ENCODE data around the gene AMOTL2. TPM values are rescaled to one million over a fixed set of nuclear protein-coding genes. Genes with fewer than 3 reads are reported as not detected.
A peak's percentile ranks its signal among the peaks of the same experiment; 100 is the strongest.

Gene AMOTL2
- total and polyA plus RNA-seq, 2 experiments from 2014 or later = 156 to 347 TPM

DNA sequence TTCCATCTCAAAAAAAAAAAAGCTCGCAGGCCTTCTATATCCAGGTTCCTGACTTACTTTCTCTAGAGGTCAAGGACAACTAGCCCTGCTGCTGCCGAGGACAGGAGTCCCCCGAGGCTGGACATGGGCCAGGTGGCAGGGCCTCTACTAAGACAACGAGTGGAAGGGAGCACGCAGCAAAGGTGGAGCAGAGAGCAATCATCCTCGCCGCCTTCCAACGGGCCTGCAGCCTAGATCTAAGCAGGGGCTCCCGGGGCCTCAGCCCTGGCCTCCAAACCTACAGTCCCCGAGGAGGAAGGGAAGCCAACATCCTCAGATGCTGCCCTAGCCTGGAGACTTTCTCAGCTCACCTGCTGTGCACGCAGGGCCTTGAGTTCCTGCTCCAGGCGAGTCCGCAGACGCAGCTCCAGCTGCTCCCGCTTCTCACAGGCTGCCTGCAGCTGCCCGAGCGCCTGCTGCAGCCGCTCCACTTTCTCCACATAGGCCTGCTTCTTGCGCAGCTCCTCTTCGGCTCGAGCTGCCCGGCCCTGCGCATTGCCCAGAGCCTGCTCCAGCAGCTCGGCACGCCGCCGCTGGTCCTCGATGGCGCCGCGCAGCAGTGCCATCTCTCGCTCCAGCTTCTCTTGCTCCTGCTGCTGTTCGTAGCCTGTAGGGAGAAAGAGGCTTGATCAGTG, 12.9 kb downstream of the AMOTL2 start:
- TF ChIP-seq EZH2phosphoT487 (IDR thresholded peaks at IDR 0.05; ENCODE audit: insufficient read depth, low read depth) (no peak), EZH2 (IDR thresholded peaks at IDR 0.05; ENCODE audit: insufficient read depth, poor library complexity, severe bottlenecking) (no peak)
- no peaks in the 10 kb centered on the region for H3K9me2 ChIP-seq (ENCODE audit: insufficient read depth)
- peak overlapping the region; percentile 92 for H3K27ac ChIP-seq
- H3K27me3 ChIP-seq (replicated peaks; ENCODE audit: insufficient read depth) = no peaks in the 10 kb centered on the region
- H3K4me3 ChIP-seq = no peak overlapping the region
- H4K20me1 ChIP-seq (ENCODE audit: insufficient read depth) = no peaks in the 10 kb centered on the region
- peak overlapping the region; percentile 83 for H3K9ac ChIP-seq
- H3F3A ChIP-seq (ENCODE audit: insufficient read depth) = peaks cover 95% of the 10 kb centered on the region
- peaks cover 59% of the 10 kb centered on the region for H3K79me2 ChIP-seq (ENCODE audit: insufficient read depth)
- H3K9me3 ChIP-seq (ENCODE audit: low read depth) = no peaks in the 10 kb centered on the region
- peak; percentile 20 for DNase-seq
- in situ Hi-C loops (cut with MboI) = loop anchor here (5.0 kb wide), 1 partner anchor 111 kb away; no protein-coding TSS in a partner anchor
- no peak overlapping the region for H3K4me2 ChIP-seq (ENCODE audit: unreplicated experiment)
- H3K4me1 ChIP-seq (ENCODE audit: insufficient read depth) = peaks cover 96% of the 10 kb centered on the region
- peaks cover 87% of the 10 kb centered on the region for H3K36me3 ChIP-seq (ENCODE audit: low read depth)
- H2AFZ ChIP-seq = no peak overlapping the region
- WGBS, 2 experiments (ENCODE audit: low coverage in 1 of 2, low lambda C conversion rate in 2 of 2, missing lambda C conversion rate in 2 of 2) = 90 to 94% methylated on average over 33 of the region's 33 CpGs

DNA sequence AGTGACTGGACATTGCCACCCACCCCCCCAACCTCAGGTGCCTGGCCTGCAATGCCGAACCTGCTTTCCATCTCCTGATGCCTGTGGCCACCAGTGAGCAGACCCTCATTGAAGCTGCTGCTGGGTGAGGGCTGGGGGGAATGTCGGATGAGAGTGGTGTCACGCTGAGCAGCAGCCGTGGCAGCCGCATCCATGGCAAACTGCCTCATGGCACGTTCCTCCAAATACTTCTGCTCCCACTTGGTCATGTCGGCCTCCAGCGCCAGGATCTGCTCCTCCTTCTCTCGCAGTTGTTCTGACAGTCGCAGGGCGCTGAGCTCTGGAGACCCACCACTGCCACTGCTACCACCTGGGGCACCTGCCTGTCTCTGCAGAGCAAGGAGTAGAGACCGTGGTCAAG, 14.2 kb downstream of the AMOTL2 start:
- Histone ChIP-seq H2AFZ (no peak overlapping the region), H3K27me3 (replicated peaks; ENCODE audit: insufficient read depth) (no peaks in the 10 kb centered on the region), H3K79me2 (ENCODE audit: insufficient read depth) (peaks cover 69% of the 10 kb centered on the region), H3K36me3 (ENCODE audit: low read depth) (peaks cover 89% of the 10 kb centered on the region), H3F3A (ENCODE audit: insufficient read depth) (peaks cover 95% of the 10 kb centered on the region), H3K9ac (peak overlapping the region; percentile 83), H4K20me1 (ENCODE audit: insufficient read depth) (no peaks in the 10 kb centered on the region), H3K4me1 (ENCODE audit: insufficient read depth) (peaks cover 96% of the 10 kb centered on the region), H3K4me3 (no peak overlapping the region), H3K4me2 (ENCODE audit: unreplicated experiment) (peak overlapping the region; percentile 65), H3K27ac (peak overlapping the region; percentile 92), H3K9me3 (ENCODE audit: low read depth) (no peaks in the 10 kb centered on the region), H3K9me2 (ENCODE audit: insufficient read depth) (no peaks in the 10 kb centered on the region)
- in situ Hi-C loops (cut with MboI) = loop anchor here (5.0 kb wide), 1 partner anchor 112 kb away; no protein-coding TSS in a partner anchor
- TF ChIP-seq EZH2phosphoT487 (IDR thresholded peaks at IDR 0.05; ENCODE audit: insufficient read depth, low read depth) (no peak), EZH2 (IDR thresholded peaks at IDR 0.05; ENCODE audit: insufficient read depth, poor library complexity, severe bottlenecking) (no peak)
- peak; percentile 61 for DNase-seq
- WGBS, 2 experiments (ENCODE audit: low coverage in 1 of 2, low lambda C conversion rate in 2 of 2, missing lambda C conversion rate in 2 of 2) = 28 to 34% methylated on average over 12 of the region's 12 CpGs

DNA sequence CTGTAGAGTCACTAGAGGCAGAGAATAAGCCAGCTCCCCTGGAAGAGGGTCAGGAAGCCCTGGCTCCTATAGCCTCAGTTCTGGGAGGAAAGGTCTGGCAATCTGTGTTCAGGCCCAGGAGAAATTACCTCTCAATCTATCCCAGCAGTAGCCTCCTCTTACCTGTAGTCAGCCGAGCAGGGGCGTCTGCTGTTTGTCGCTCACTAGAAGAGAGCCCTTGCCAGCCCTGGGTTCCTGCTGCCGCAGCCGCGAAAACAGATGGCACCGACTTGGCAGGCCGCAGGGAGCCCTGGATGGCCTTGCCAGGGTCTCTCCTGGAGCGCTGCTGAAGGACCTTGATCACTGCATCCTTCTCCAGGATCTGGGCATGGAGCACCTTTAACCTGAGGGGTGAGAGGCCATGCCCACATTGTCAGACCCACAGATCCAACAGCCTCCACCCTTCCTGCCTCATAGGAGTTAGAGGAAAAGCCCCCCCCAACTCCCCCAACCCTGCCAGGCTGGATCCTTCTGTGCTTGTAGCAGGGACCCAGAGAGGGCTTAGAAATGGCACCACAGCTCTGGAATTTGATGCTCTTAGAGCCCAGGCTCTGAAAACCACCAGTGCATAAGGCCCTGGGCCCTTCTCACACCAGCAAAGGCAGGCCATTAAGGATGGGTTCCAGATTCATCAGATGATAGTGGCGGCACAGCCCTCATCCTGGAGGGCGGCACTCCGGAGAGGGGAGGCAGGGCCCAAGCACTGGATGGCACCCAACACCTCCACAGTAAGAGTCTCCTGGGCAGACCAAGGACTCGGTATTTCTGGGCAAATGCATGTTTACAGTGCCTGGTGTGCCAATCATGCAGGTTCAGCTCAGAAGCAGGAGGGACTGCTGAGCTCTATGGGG, 14.9 kb downstream of the AMOTL2 start:
- in situ Hi-C loops (cut with MboI) = loop anchor here (5.0 kb wide), 1 partner anchor 113 kb away; no protein-coding TSS in a partner anchor
- Histone ChIP-seq H3K9me3 (ENCODE audit: low read depth) (no peaks in the 10 kb centered on the region), H4K20me1 (ENCODE audit: insufficient read depth) (no peaks in the 10 kb centered on the region), H3K79me2 (ENCODE audit: insufficient read depth) (peaks cover 69% of the 10 kb centered on the region), H3K9me2 (ENCODE audit: insufficient read depth) (no peaks in the 10 kb centered on the region), H3K27me3 (replicated peaks; ENCODE audit: insufficient read depth) (no peaks in the 10 kb centered on the region), H3K4me2 (ENCODE audit: unreplicated experiment) (peak overlapping the region; percentile 65), H3K4me3 (no peak overlapping the region), H2AFZ (no peak overlapping the region), H3K36me3 (ENCODE audit: low read depth) (peaks cover 92% of the 10 kb centered on the region), H3K27ac (peak overlapping the region; percentile 92), H3F3A (ENCODE audit: insufficient read depth) (peaks cover 95% of the 10 kb centered on the region), H3K9ac (peak overlapping the region; percentile 83), H3K4me1 (ENCODE audit: insufficient read depth) (peaks cover 90% of the 10 kb centered on the region)
- no peak for TF ChIP-seq EZH2 (IDR thresholded peaks at IDR 0.05; ENCODE audit: insufficient read depth, poor library complexity, severe bottlenecking)
- TF ChIP-seq EZH2phosphoT487 (IDR thresholded peaks at IDR 0.05; ENCODE audit: insufficient read depth, low read depth) = no peak
- DNase-seq = peak; percentile 50
- 57 to 65% methylated on average over 13 of the region's 13 CpGs for WGBS, 2 experiments (ENCODE audit: low coverage in 1 of 2, low lambda C conversion rate in 2 of 2, missing lambda C conversion rate in 2 of 2)
